ENCODE results near the gene PRM3. TPM values are rescaled to one million over a fixed set of nuclear protein-coding genes. Genes with fewer than 3 reads are reported as not detected.

PRM3 gene
- polyA plus RNA-seq, 1 donor (not counting 4 experiments of a cell fraction or from before 2014, with no cell fraction given): not detected

DNA sequence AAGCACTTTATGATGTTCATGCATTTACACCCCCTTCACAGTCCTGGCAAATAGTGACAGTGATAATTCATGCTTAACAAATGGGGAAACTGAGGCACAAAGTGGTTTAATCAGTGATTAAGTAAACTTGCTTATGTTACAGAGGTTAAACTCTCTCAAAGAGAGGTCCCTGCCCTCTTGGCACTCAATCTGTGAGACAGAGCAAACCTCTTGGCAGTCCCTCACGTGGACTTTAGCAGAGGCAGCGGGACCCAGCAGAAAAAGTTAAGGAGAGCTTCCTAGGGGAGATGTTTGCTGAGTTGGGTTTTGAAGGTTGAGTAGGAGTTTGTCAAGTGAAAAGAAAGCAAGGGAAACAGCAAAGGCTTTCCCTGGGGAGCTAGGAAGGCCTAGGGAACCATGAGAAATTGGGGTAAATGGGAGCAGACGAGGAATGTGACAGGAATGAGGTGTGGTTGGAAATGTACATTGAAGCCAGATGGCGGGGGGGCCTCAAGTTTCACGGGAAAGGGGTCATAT is 28.1 kb downstream of the PRM3 start:
- H3K4me3 ChIP-seq (ENCODE audit: control insufficient read depth in 2 of 3, extremely low read depth in 1 of 3, insufficient read depth in 2 of 3, low read depth in 1 of 3, low read length in 3 of 3): no peak overlapping the region
- no peaks in the 10 kb centered on the region for H3K27me3 ChIP-seq (ENCODE audit: control insufficient read depth, extremely low read depth, insufficient read depth, low read length)
- no peak overlapping the region for H2AFZ ChIP-seq (ENCODE audit: control insufficient read depth, low read length)
- dilution Hi-C loops (cut with MboI; ENCODE audit: extremely low pct_ligation_motif_present, low sequenced_read_pairs): no loop called here
- no peaks in the 10 kb centered on the region for H3K79me2 ChIP-seq (ENCODE audit: control insufficient read depth, insufficient read depth, low read length)
- no peaks in the 10 kb centered on the region for H4K20me1 ChIP-seq (ENCODE audit: control insufficient read depth, extremely low read depth, insufficient read depth, low read length)
- H3K27ac ChIP-seq (ENCODE audit: control insufficient read depth, insufficient read depth, low read length): no peak overlapping the region
- H3K4me1 ChIP-seq (ENCODE audit: control insufficient read depth, extremely low read depth, insufficient read depth, low read length): no peaks in the 10 kb centered on the region
- H3K9me3 ChIP-seq (ENCODE audit: control insufficient read depth, low read depth, low read length): no peaks in the 10 kb centered on the region
- FAIRE-seq (no peak), DNase-seq (ENCODE audit: low read depth, low spot score) (no peak)
- H3K36me3 ChIP-seq (ENCODE audit: control insufficient read depth in 2 of 2, extremely low read depth in 1 of 2, insufficient read depth in 2 of 2, low read length in 2 of 2): no peaks in the 10 kb centered on the region
- H3K9ac ChIP-seq (ENCODE audit: control insufficient read depth, extremely low read depth, insufficient read depth, low read length): no peak overlapping the region
- TF ChIP-seq, protein P1, sequence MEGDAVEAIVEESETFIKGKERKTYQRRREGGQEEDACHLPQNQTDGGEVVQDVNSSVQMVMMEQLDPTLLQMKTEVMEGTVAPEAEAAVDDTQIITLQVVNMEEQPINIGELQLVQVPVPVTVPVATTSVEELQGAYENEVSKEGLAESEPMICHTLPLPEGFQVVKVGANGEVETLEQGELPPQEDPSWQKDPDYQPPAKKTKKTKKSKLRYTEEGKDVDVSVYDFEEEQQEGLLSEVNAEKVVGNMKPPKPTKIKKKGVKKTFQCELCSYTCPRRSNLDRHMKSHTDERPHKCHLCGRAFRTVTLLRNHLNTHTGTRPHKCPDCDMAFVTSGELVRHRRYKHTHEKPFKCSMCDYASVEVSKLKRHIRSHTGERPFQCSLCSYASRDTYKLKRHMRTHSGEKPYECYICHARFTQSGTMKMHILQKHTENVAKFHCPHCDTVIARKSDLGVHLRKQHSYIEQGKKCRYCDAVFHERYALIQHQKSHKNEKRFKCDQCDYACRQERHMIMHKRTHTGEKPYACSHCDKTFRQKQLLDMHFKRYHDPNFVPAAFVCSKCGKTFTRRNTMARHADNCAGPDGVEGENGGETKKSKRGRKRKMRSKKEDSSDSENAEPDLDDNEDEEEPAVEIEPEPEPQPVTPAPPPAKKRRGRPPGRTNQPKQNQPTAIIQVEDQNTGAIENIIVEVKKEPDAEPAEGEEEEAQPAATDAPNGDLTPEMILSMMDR (optimal IDR thresholded peaks at IDR 0.05 in 1 of 3, IDR thresholded peaks at IDR 0.05 in 1 of 3, conservative IDR thresholded peaks at IDR 0.05 in 1 of 3; ENCODE audit: extremely low read depth in 1 of 3, insufficient read depth in 2 of 3, low read length in 3 of 3): no peak
- TF ChIP-seq EZH2 (IDR thresholded peaks at IDR 0.05; ENCODE audit: low read length): no peak
- no peak overlapping the region for H3K4me2 ChIP-seq (ENCODE audit: control insufficient read depth, extremely low read depth, insufficient read depth, low read depth, low read length)
- H3K9me1 ChIP-seq (ENCODE audit: control insufficient read depth, extremely low read depth, insufficient read depth, low read length): no peaks in the 10 kb centered on the region

DNA sequence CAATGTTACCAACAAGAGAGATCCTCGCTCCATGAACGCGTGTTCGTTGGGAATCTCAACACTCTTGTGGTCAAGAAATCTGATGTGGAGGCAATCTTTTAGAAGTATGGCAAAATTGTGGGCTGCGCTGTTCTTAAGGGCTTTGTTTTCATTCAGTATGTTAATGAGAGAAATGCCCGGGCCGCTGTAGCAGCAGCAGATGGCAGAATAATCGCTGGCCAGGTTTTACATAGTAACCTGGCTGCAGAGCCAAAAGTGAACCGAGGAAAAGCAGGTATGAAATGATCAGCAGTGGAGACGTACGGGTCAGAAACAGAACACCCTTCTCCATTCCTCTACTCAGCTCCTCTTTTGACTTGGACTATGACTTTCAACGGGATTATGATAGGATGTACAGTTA is 30.8 kb downstream of the PRM3 start:
- Histone ChIP-seq H3K4me1 (ENCODE audit: control insufficient read depth, extremely low read depth, insufficient read depth, low read length) (no peaks in the 10 kb centered on the region), H4K20me1 (ENCODE audit: control insufficient read depth, extremely low read depth, insufficient read depth, low read length) (no peaks in the 10 kb centered on the region), H3K4me3 (ENCODE audit: control insufficient read depth in 2 of 3, extremely low read depth in 1 of 3, insufficient read depth in 2 of 3, low read depth in 1 of 3, low read length in 3 of 3) (no peak overlapping the region), H3K79me2 (ENCODE audit: control insufficient read depth, insufficient read depth, low read length) (no peaks in the 10 kb centered on the region), H3K36me3 (ENCODE audit: control insufficient read depth in 2 of 2, extremely low read depth in 1 of 2, insufficient read depth in 2 of 2, low read length in 2 of 2) (no peaks in the 10 kb centered on the region), H2AFZ (ENCODE audit: control insufficient read depth, low read length) (no peak overlapping the region), H3K9ac (ENCODE audit: control insufficient read depth, extremely low read depth, insufficient read depth, low read length) (no peak overlapping the region), H3K27ac (ENCODE audit: control insufficient read depth, insufficient read depth, low read length) (no peak overlapping the region), H3K9me1 (ENCODE audit: control insufficient read depth, extremely low read depth, insufficient read depth, low read length) (no peaks in the 10 kb centered on the region), H3K4me2 (ENCODE audit: control insufficient read depth, extremely low read depth, insufficient read depth, low read depth, low read length) (no peak overlapping the region), H3K27me3 (ENCODE audit: control insufficient read depth, extremely low read depth, insufficient read depth, low read length) (no peaks in the 10 kb centered on the region), H3K9me3 (ENCODE audit: control insufficient read depth, low read depth, low read length) (no peaks in the 10 kb centered on the region)
- dilution Hi-C loops (cut with MboI; ENCODE audit: extremely low pct_ligation_motif_present, low sequenced_read_pairs): no loop called here
- TF ChIP-seq, protein P1 (optimal IDR thresholded peaks at IDR 0.05 in 1 of 3, IDR thresholded peaks at IDR 0.05 in 1 of 3, conservative IDR thresholded peaks at IDR 0.05 in 1 of 3; ENCODE audit: extremely low read depth in 1 of 3, insufficient read depth in 2 of 3, low read length in 3 of 3): no peak
- TF ChIP-seq EZH2 (IDR thresholded peaks at IDR 0.05; ENCODE audit: low read length): no peak
- no peak for FAIRE-seq
- DNase-seq (ENCODE audit: low read depth, low spot score): no peak

All from keratinocyte (primary cell).